Neuronal stem cell (in vitro differentiated cells): ENCODE data around the gene RBM24.

Experiments
- DNase-seq: peaks from one replicate; pipeline ENCODE4 v3.0.0-alpha.2; 2013; ENCODE audit warnings: low spot score
- H2AFZ ChIP-seq: one replicate; pipeline ENCODE4 v1.6.1; 2013; ENCODE audit warnings: mild to moderate bottlenecking, low read length, inconsistent platforms
- H2AK5ac ChIP-seq: 2 replicates; pipeline ENCODE4 v1.6.1; 2013; ENCODE audit warnings: low read depth, mild to moderate bottlenecking, inconsistent platforms, low read length, moderate library complexity, mixed read lengths
- H2BK120ac ChIP-seq: 2 replicates; pipeline ENCODE4 v1.6.1; 2013; ENCODE audit warnings: low read depth, mild to moderate bottlenecking, inconsistent platforms, low read length, moderate library complexity, mixed read lengths
- H2BK12ac ChIP-seq: one replicate; pipeline ENCODE4 v1.6.1; 2013; ENCODE audit warnings: low read length, inconsistent platforms
- H2BK15ac ChIP-seq: 2 replicates; pipeline ENCODE4 v1.6.1; 2013; ENCODE audit warnings: mild to moderate bottlenecking, low read length, inconsistent platforms, mixed read lengths
- H2BK5ac ChIP-seq: one replicate; pipeline ENCODE4 v1.6.1; 2013; ENCODE audit warnings: inconsistent platforms, mild to moderate bottlenecking, low read length, moderate library complexity
- H3K14ac ChIP-seq: one replicate; pipeline ENCODE4 v1.6.1; 2013; ENCODE audit warnings: low read length, inconsistent platforms
- H3K18ac ChIP-seq: 2 replicates; pipeline ENCODE4 v1.6.1; 2013; ENCODE audit warnings: low read length, inconsistent platforms
- H3K23ac ChIP-seq: 2 replicates; pipeline ENCODE4 v1.6.1; 2013; ENCODE audit warnings: low read depth, mild to moderate bottlenecking, mixed read lengths, low read length, inconsistent platforms; ENCODE audit not compliant: poor library complexity
- H3K27ac ChIP-seq: replicated peaks from 3 replicates; pipeline ENCODE4 v1.5.1; 2013; ENCODE audit warnings: low read length, inconsistent platforms
- H3K27me3 ChIP-seq, 3 experiments: 2 replicates each; pipeline ENCODE4 v1.6.1; 2013; ENCODE audit warnings: low read length in 3 of 3, mild to moderate bottlenecking in 2 of 3, inconsistent platforms in 1 of 3, low read depth in 1 of 3, mixed read lengths in 1 of 3, moderate library complexity in 1 of 3; ENCODE audit not compliant: control insufficient read depth in 3 of 3, insufficient read depth in 3 of 3
- H3K36me3 ChIP-seq, 2 donors: replicated peaks in 1 of 2; 2 replicates each; pipeline ENCODE4 v1.6.1; 2013; ENCODE audit warnings: low read length in 2 of 2; ENCODE audit not compliant: control insufficient read depth in 2 of 2, insufficient read depth in 2 of 2
- H3K4ac ChIP-seq: 2 replicates; pipeline ENCODE4 v1.6.1; 2013; ENCODE audit warnings: inconsistent platforms, mild to moderate bottlenecking, low read length, moderate library complexity
- H3K4me1 ChIP-seq, 2 donors: 1 replicate in 1 of 2; 2 replicates in 1 of 2; pipeline ENCODE4 v1.6.1; 2013; ENCODE audit warnings: low read length in 2 of 2, low read depth in 1 of 2; ENCODE audit not compliant: control insufficient read depth in 2 of 2, insufficient read depth in 1 of 2
- H3K4me2 ChIP-seq: one replicate; pipeline ENCODE4 v1.6.1; 2013; ENCODE audit warnings: mild to moderate bottlenecking, low read length, inconsistent platforms; ENCODE audit not compliant: insufficient read depth, poor library complexity, severe bottlenecking
- H3K4me3 ChIP-seq, 2 donors: 2 replicates each; pipeline ENCODE4 v1.5.1; 2013; ENCODE audit warnings: low read length in 2 of 2, mild to moderate bottlenecking in 2 of 2, inconsistent platforms in 1 of 2, moderate library complexity in 1 of 2
- H3K79me1 ChIP-seq: one replicate; pipeline ENCODE4 v1.6.1; 2013; ENCODE audit warnings: low read depth, mild to moderate bottlenecking, inconsistent platforms, low read length, moderate library complexity
- H3K9ac ChIP-seq: one replicate; pipeline ENCODE4 v1.6.1; 2013; ENCODE audit warnings: mild to moderate bottlenecking, low read depth, low read length, inconsistent platforms; ENCODE audit not compliant: poor library complexity
- H3K9me3 ChIP-seq, 2 donors: replicated peaks in 1 of 2; 2 replicates each; pipeline versions ENCODE3 to v1.6.1; 2013; ENCODE audit warnings: low read length in 2 of 2, mild to moderate bottlenecking in 2 of 2, inconsistent platforms in 1 of 2, low read depth in 1 of 2, mixed read lengths in 1 of 2, moderate library complexity in 1 of 2; ENCODE audit not compliant: control insufficient read depth in 2 of 2, insufficient read depth in 1 of 2
- H4K8ac ChIP-seq: one replicate; pipeline ENCODE4 v1.6.1; 2013; ENCODE audit warnings: low read depth, mild to moderate bottlenecking, inconsistent platforms, low read length, moderate library complexity
- H4K91ac ChIP-seq: one replicate; pipeline ENCODE4 v1.6.1; 2013; ENCODE audit warnings: low read length, low read depth, mild to moderate bottlenecking, inconsistent platforms; ENCODE audit not compliant: poor library complexity
- WGBS, 2 donors: extraction: QIAGEN DNeasy Blood & Tissue Kit; methylation state at CpG; one replicate each; pipeline ENCODE4 v1.1.7; 2013; ENCODE audit warnings: missing lambda C conversion rate in 2 of 2, mixed read lengths in 1 of 2; ENCODE audit not compliant: insufficient read length in 2 of 2, insufficient replicate concordance in 1 of 2; ENCODE audit errors: extremely low coverage in 2 of 2; 5-methylcytosine and 5-hydroxymethylcytosine counted together

The RBM24 gene

GRCh38 chr6:17258749-17259148, 22.4 kb upstream of the RBM24 start:
- no peak overlapping the region for H2BK12ac ChIP-seq
- H3K23ac ChIP-seq: no peak overlapping the region

GRCh38 chr6:17265570-17265969, 15.6 kb upstream of the RBM24 start:
- H2AK5ac ChIP-seq: no peak overlapping the region

More at GRCh38 chr6:17258749-17259148, 22.4 kb upstream of the RBM24 start:
- DNase-seq: no peak
- Histone ChIP-seq H3K18ac (no peak overlapping the region), H3K27ac (no peak overlapping the region), H2AK5ac (no peak overlapping the region), H3K9ac (no peak overlapping the region), H2BK15ac (no peak overlapping the region), H3K27me3 (no peaks in the 10 kb centered on the region), H3K4me3 (no peak overlapping the region), H3K36me3 (no peaks in the 10 kb centered on the region), H3K9me3 (no peaks in the 10 kb centered on the region), H2BK5ac (no peak overlapping the region), H3K4ac (no peak overlapping the region), H3K14ac (no peak overlapping the region), H3K4me2 (no peak overlapping the region), H2BK120ac (no peak overlapping the region), H3K4me1 (no peaks in the 10 kb centered on the region), H2AFZ (no peak overlapping the region), H3K79me1 (no peaks in the 10 kb centered on the region), H4K91ac (no peak overlapping the region), H4K8ac (no peak overlapping the region)
- WGBS, 2 donors: no CpG with 5 or more reads among the region's 4 CpGs

GRCh38 chr6:17267566-17267965, 13.6 kb upstream of the RBM24 start:
- H3K27ac ChIP-seq: no peak overlapping the region
- H3K23ac ChIP-seq: no peak overlapping the region

More at GRCh38 chr6:17265570-17265969, 15.6 kb upstream of the RBM24 start:
- no peak for DNase-seq
- H3K27ac ChIP-seq: no peak overlapping the region
- H3K4me3 ChIP-seq: no peak overlapping the region
- H3K4me1 ChIP-seq: no peaks in the 10 kb centered on the region
- no peak overlapping the region for H3K14ac ChIP-seq
- H2BK5ac ChIP-seq: no peak overlapping the region
- H4K8ac ChIP-seq: no peak overlapping the region
- H3K18ac ChIP-seq: no peak overlapping the region
- no peaks in the 10 kb centered on the region for H3K36me3 ChIP-seq
- no peak overlapping the region for H2BK12ac ChIP-seq
- no peak overlapping the region for H2AFZ ChIP-seq
- H3K9me3 ChIP-seq: peaks cover 0 to 2% of the 10 kb centered on the region in 2 donors
- no peaks in the 10 kb centered on the region for H3K79me1 ChIP-seq
- no peak overlapping the region for H2BK15ac ChIP-seq
- H3K23ac ChIP-seq: no peak overlapping the region
- no peak overlapping the region for H2BK120ac ChIP-seq
- no peak overlapping the region for H3K4me2 ChIP-seq
- no peak overlapping the region for H3K4ac ChIP-seq
- H3K27me3 ChIP-seq: no peaks in the 10 kb centered on the region
- H3K9ac ChIP-seq: no peak overlapping the region
- H4K91ac ChIP-seq: no peak overlapping the region

GRCh38 chr6:17268114-17268513, 13.0 kb upstream of the RBM24 start:
- Histone ChIP-seq H2BK15ac (no peak overlapping the region), H2BK12ac (no peak overlapping the region), H3K4me3 (no peak overlapping the region), H2BK5ac (no peak overlapping the region), H3K79me1 (no peaks in the 10 kb centered on the region), H3K14ac (no peak overlapping the region), H3K27me3 (no peaks in the 10 kb centered on the region), H3K4me2 (no peak overlapping the region), H3K36me3 (no peaks in the 10 kb centered on the region), H3K9ac (no peak overlapping the region), H2AK5ac (no peak overlapping the region), H2BK120ac (no peak overlapping the region), H4K91ac (no peak overlapping the region), H3K18ac (no peak overlapping the region), H4K8ac (no peak overlapping the region), H3K4me1 (no peaks in the 10 kb centered on the region), H2AFZ (no peak overlapping the region), H3K27ac (no peak overlapping the region), H3K9me3 (peaks cover 0 to 2% of the 10 kb centered on the region in 2 donors), H3K23ac (no peak overlapping the region), H3K4ac (no peak overlapping the region)
- whole genome bisulfite sequencing, 2 donors: no CpG with 5 or more reads among the region's 6 CpGs
- no peak for DNase-seq

More at GRCh38 chr6:17267566-17267965, 13.6 kb upstream of the RBM24 start:
- H3K4ac ChIP-seq: no peak overlapping the region
- no peak overlapping the region for H2BK12ac ChIP-seq
- H3K36me3 ChIP-seq: no peaks in the 10 kb centered on the region
- no peak overlapping the region for H2AK5ac ChIP-seq
- H3K4me2 ChIP-seq: no peak overlapping the region
- H3K4me1 ChIP-seq: no peaks in the 10 kb centered on the region
- no peak overlapping the region for H4K8ac ChIP-seq
- H2BK15ac ChIP-seq: no peak overlapping the region
- no peaks in the 10 kb centered on the region for H3K27me3 ChIP-seq
- no peak overlapping the region for H3K18ac ChIP-seq
- DNase-seq: no peak
- no peak overlapping the region for H3K4me3 ChIP-seq
- no peak overlapping the region for H2BK120ac ChIP-seq
- H3K79me1 ChIP-seq: no peaks in the 10 kb centered on the region
- no peak overlapping the region for H2BK5ac ChIP-seq
- peaks cover 0 to 2% of the 10 kb centered on the region in 2 donors for H3K9me3 ChIP-seq
- H3K14ac ChIP-seq: no peak overlapping the region
- no peak overlapping the region for H3K9ac ChIP-seq
- no peak overlapping the region for H2AFZ ChIP-seq
- no peak overlapping the region for H4K91ac ChIP-seq
- no CpG with 5 or more reads among the region's 3 CpGs for WGBS, 2 donors
